Measurements from ENCODE around the gene HIF1A.

GRCh38 chr14:61751475-61751989, 56.2 kb downstream of the HIF1A start:
- TF ChIP-seq CTCF (conservative IDR thresholded peaks at IDR 0.05; ENCODE audit: low read depth, low read length) (no peak), EZH2 (IDR thresholded peaks at IDR 0.05; ENCODE audit: borderline replicate concordance, low read depth, low read length, poor library complexity, severe bottlenecking) (no peak)

Data from A673 (cell line).